ENCODE measurements around the gene CALML4.

GRCh38 chr15:68152342-68152741 is 52.8 kb downstream of the CALML4 start:
- TF ChIP-seq EZH2 (IDR thresholded peaks at IDR 0.05; ENCODE audit: insufficient read depth, poor library complexity, severe bottlenecking) (no peak), EZH2phosphoT487 (IDR thresholded peaks at IDR 0.05; ENCODE audit: insufficient read depth, low read depth) (no peak)

All from GM23248 (cell line).